Measurements from ENCODE around the gene FAM136A.
"Not testable (repeated sequence)": the region's sequence is repeated elsewhere in the genome, so short reads cannot be mapped to it uniquely, and the experiment has no call there.

Gene FAM136A

DNA sequence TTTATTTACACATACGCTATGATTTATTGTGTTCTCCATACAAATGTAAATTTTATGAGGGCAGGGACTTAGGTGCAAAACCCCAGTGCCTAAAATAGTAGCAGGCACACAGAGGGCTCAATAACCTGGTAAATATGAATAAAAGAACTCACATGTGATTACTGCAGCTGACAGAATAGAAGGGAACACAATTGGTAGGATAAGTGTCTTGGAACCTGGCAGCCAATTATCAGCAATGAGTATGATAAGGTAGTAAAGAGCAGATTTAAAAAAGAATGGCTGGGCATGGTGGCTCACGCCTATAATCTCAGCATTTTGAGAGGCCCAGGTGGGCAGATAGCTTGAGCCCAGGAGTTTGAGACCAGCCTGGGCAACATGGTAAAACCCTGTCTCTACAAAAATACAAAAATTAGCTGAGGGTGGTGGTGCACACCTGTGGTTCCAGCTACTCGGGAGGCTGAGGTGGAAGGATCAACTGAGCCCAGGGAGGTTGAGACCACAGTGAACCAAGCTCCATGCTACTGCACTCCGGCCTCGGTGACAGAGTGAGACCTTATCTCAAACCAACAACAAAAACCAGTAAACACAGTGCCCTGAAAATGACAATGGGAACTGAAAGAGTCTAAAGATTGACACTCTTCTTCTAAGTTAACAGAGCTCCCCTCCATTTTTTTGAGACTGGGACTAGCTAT, 18.2 kb downstream of the FAM136A start:
- DNase-seq = no peak

DNA sequence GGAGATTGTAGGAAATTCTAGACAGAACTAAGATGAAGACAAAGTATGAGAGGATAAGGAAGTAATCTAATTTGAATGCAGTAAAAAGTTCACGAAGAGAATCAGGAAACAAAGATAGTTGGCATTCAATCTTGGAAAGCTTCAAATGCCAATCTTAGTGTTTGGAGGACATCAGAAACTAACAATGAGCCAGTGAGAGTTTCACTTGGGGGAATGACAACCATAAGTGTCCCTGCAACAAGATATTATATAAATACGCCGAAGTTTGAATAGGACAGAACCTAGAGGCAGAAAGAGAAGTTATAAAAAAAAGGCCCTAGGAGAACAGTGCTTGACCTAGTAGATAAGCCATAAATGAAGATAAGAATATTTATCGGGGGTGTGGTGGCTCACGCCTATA, 19.4 kb downstream of the FAM136A start:
- DNase-seq = no peak

DNA sequence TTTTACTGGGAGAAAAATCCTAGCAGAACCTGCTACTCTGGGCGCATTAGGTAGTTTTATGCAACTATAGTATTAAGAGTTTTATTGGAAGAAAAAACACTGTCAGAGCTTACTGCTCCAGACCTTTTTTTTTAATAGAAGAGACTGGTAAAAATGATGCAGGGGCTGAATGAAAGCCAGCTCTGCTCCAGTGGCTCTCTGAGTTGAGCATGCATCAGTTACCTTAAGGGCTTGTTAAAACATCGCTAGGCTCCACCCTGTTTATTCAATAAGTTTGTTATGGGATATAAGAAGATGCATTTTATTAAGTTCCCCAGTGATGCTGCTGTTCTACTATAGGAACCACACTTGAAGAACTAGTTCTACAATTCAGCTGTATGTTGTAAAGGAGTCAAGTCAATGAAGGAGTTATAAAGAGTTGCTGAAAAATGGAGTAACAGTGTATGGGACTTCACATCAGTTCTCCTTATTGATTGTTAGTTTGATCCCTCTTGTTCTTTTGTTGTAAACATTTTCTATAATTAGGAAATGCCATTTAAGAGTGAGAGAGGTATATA, 21.5 kb downstream of the FAM136A start:
- no peak for DNase-seq

DNA sequence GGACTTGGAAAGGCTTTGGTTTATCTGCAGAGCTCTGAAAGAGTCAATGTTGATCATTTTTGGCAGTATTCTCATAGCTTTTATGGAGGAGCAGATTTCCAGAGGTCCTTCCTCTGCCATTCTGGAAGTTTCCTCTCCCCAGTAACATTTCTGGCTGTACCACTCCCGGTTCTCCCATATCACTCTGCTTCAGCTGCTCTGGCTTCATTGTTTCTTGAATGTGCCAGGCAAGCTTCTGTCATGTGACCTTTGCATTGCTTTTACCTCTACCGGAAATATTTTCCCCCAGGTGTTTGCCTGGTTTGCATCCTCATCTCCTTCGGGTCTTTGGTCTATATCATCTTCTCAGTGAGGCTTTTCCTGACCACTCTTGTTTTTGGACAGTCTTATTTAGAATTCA, 31.5 kb downstream of the FAM136A start:
- DNase-seq = no peak

DNA sequence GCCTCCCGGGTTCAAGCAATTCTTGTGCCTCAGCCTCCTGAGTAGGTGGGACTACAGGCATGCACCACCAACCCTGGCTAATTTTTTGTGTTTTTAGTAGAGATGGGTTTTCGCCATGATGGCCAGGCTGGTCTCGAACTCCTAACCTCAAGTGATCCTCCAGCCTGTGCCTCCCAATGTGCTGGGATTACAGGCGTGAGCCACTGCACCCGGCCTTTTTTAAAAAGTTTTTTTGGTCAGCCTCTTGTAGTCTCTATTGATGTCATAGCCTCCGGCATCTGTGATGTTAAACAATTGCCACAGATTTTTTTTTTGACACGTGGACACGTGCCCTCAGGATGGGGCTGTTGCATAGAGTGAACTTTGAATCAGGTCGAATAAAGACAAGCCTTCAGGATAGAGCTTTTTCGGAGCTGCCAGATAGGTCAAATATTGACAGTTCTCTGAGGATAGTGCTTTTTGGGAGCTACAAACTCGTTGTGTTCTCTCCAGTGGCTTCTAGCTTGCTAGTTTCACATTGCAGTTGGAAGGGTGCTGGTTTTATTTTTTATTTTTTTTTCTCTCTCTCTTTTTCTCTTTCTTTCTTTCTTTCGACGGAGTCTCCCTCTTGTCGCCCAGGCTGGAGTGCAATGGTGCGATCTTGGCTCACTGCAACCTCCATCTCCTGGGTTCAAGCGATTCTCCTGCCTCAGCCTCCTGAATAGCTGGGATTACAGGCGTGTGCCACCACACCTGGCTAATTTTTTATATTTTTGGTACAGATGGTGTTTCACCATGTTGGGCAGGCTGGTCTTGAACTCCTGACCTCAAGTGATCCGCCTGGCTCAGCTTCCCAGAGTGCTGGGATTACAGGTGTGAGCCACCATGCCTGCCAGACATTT, 32.2 kb downstream of the FAM136A start:
- DNase-seq = not testable (repeated sequence)

DNA sequence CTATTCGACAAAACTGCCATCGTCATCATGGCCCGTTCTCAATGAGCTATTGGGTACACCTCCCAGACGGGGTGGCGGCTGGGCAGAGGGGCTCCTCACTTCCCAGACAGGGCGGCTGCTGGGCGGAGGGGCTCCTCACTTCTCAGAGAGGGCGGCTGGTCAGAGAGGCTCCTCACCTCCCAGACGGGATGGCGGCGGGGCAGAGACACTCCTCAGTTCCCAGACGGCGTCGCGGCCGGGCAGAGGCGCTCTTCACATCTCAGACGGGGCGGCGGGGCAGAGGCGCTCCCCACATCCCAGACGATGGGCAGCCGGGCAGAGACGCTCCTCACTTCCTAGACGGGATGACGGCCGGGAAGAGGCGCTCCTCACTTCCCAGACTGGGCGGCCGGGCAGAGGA, 34.9 kb downstream of the FAM136A start:
- not testable (repeated sequence) for DNase-seq

DNA sequence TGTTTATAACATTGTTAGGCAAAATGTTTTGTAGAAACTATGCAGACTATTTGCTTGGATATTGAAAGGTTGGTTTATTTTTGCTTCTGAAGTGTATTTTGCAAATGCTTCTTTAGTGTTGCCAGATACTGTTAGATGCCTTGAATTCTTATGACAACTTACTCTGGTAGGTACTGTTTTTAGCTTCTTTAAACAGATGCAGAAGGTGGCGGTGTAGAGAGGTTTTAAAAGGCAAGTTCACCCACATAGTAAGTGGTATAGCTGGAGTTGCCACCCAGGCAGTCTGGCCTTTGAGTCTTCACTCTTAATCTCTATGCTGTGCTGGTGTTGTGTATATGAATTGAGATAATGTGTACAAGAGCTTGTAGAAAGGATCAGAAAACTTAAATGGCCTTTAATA, 40.4 kb downstream of the FAM136A start:
- no peak for DNase-seq

DNA sequence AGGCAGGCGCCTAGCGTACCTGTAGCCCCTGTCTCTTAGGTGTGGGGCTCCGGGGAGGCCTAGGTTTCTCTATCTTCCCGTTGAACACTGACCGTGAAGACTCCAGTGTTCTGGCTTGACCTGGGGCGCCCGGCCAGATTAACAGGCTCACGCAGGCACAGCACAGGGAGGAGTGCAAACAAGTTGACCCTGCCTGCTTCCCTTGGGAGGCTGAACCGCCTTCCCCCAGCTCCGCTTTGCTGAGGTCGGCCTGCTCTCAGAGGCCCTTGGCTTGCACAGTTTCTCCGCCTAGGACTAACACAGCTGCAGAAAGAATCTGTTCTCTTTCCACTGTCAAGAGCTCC, 43.4 kb downstream of the FAM136A start:
- DNase-seq = peak in 3 of 4 experiments; percentile 19 to 45 (median 28)

DNA sequence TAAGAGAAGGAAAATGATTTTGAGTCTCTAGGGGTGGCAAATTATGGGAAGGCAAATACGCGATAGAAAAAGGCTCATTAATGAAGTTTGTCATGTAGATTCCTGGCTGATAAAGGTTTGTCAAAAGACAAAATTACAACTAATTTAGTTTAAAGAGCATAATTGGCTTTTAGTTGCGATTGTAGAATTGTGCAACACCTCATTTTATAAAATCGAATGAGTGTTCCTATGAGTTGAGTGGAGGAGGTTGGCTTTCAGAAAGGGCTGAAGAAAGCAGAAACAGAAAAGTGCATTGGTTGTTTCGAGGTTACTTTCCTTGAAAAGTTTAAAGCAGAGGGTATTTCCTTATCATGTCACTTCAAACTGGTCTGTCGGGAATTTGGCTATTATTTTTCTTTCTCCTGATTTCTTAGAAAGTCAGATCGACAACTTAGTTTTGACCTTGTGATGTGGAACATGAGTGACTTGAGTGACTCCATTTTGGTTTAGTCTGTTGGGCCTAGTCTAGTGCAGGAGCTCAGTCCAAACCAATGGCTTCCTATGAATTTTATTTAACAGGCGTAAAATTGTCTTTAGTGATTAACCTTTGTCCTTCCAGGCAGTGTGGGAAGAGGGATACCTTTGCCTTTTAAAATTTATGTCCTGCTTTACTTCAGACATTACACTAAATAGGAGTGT, 46.1 kb downstream of the FAM136A start:
- DNase-seq = no peak

DNA sequence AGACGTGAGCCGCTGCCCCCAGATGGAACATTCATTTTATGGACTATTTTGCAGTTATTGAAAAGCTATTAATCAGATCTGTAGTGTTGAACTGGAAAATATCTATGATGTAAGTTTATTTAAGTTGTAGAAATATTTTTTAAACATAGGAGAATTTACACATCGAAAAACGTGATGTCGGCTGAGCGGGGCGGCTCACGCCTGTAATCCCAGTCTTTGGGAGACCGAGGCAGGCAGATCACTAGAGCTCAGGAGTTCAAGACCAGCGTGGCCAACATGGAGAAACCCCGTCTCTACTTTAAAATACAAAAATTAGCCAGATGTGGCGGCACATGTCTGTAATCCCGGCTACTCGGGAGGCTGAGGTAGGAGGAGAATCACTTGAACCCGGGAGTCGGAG, 51.4 kb downstream of the FAM136A start:
- no peak for DNase-seq

DNA sequence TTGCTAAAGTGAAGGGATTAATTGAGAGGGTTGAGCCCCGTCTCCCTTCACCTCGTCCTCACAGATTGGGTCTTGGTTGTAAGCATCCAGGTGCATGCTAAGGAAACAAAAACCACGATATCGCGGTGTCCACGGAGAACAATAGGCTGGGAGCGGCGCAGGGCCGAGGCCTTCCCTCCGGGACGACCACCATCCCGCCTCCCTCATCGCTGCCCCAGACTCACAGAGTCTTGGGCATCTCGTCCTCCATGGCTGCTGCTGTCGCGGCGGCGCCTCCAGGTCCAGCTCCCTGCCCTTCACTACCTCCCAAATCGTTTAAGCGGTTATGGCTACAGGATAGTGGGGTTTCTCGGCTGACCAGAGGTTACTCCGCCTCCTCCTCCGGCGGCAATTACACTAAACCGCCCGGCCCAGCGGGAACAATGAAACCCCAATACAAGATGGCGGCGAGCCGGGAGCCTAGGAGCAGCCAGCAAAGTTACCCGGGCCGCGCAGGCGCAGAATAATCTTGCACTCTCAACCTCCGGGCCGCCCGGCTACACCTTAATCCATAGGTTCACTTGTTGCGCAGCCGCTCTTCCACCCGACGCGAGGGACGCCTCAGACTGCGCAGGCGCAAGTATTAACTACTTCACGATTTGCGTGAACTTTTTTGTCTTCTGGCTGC, 53.6 kb downstream of the FAM136A start, which contains the start of gene TIA1:
Gene TIA1 (minus strand): TSS at position 448 of the 667 bp plus-strand sequence. CDS start 198 bp downstream, at position 250.
- peak; percentile 99 to 100 (median 100) for DNase-seq

DNA sequence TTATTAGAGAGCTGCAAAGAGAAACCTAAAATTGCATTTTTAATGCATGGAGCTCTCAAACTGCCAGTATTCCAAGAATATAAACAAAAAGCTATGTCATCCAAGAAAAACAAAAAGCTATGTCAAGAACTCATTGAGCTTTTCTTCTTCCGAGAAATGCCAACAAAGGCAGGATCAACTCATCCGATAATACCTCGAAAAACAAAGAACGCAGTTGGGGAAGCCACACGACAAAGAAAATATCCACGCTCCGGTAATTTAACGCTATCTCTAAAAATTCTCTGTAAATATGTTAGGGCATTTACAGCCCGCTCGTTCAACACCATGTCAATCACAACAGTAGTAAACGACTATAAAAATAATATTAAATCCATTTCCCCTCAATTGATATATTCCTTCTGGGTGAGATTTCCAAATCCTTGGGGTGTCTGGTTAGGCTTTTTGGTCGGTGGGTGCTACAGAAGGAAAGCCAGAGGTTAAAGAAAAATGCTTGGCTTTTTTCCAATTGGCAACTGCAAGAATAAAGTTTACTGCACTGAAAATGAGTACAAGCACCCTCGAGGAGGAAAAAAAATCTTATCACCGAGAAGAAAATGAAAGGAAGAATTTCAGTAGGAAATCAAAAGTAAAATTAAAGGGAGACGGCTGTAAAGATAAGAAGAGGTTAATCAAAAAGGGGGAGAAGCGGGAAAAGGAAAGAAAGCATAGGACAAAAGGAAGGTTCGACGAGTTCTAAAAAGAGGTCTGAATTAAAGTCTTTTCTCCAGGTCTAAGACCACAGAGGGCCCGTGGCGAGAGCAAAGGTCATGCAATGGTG, 54.3 kb downstream of the FAM136A start:
- DNase-seq = peak in 3 of 4 experiments; percentile 5 to 23 (median 22)
